Lung (tissue), 12 donors: ENCODE data around the gene B3GALT6. TPM values are rescaled to one million over a fixed set of nuclear protein-coding genes. Genes with fewer than 3 reads are reported as not detected.

Experiments
- ATAC-seq: fragments of 200-7000 bp; cut with Tn5 transposase; one replicate; pipeline ENCODE4 v1.9.1; 2020; ENCODE audit warnings: moderate number of reproducible peaks; ENCODE audit not compliant: insufficient read depth, low FRiP score
- DNase-seq, 3 donors: peaks; one replicate each; pipeline ENCODE4 v3.0.0-alpha.2; 2013 to 2017
- H3K27ac ChIP-seq, 2 donors: one replicate each; pipeline ENCODE4 v1.5.1; 2013; ENCODE audit warnings: mild to moderate bottlenecking in 2 of 2, moderate library complexity in 2 of 2, control low read depth in 1 of 2, inconsistent platforms in 1 of 2, low read depth in 1 of 2, low read length in 1 of 2
- H3K27me3 ChIP-seq, 3 donors: one replicate each; pipeline ENCODE4 v1.5.1; 2013; ENCODE audit warnings: low read length in 2 of 3; ENCODE audit not compliant: control insufficient read depth in 3 of 3, insufficient read depth in 3 of 3
- H3K36me3 ChIP-seq, 4 donors: one replicate each; pipeline ENCODE4 v1.5.1; 2013; ENCODE audit warnings: low read length in 4 of 4, mild to moderate bottlenecking in 1 of 4, moderate library complexity in 1 of 4; ENCODE audit not compliant: control insufficient read depth in 4 of 4, insufficient read depth in 4 of 4
- H3K4me1 ChIP-seq, 5 donors: one replicate each; pipeline ENCODE4 v1.5.1; 2013; ENCODE audit warnings: low read length in 5 of 5, mild to moderate bottlenecking in 2 of 5, moderate library complexity in 1 of 5; ENCODE audit not compliant: control insufficient read depth in 5 of 5, insufficient read depth in 5 of 5
- H3K4me3 ChIP-seq: one replicate; pipeline ENCODE4 v1.5.1; 2013; ENCODE audit warnings: mild to moderate bottlenecking, control low read depth, moderate library complexity
- H3K9ac ChIP-seq, 2 donors: one replicate each; pipeline ENCODE4 v1.5.1; 2013; ENCODE audit warnings: low read length in 2 of 2, control low read depth in 1 of 2; ENCODE audit not compliant: insufficient read depth in 1 of 2
- H3K9me3 ChIP-seq, 4 donors: one replicate each; pipeline ENCODE4 v1.5.1; 2013; ENCODE audit warnings: low read length in 3 of 4, mild to moderate bottlenecking in 1 of 4, moderate library complexity in 1 of 4; ENCODE audit not compliant: control insufficient read depth in 4 of 4, insufficient read depth in 3 of 4
- CTCF ChIP-seq: IDR thresholded peaks from 2 replicates; pipeline ENCODE4 v1.5.1; 2012; ENCODE audit warnings: mild to moderate bottlenecking; ENCODE audit errors: control extremely low read depth, extremely low read depth
- WGBS, 2 donors: extraction: QIAGEN DNeasy Blood & Tissue Kit; methylation state at CpG; one replicate each; pipeline ENCODE4 v1.1.7; 2013; 5-methylcytosine and 5-hydroxymethylcytosine counted together
- polyA plus RNA-seq, 2 donors: library from polyadenylated mRNA; stranded (reverse); fragments of 200-250 nt; gene quantifications; one replicate each; pipeline ENCODE4 v1.2.1, GENCODE V29; 2013
- total RNA-seq, 2 donors: library from RNA; depleted of rRNA in 1 of 2; stranded (reverse); fragments of >200 nt in 1 of 2; gene quantifications; one replicate each; pipeline ENCODE4 v1.2.1, GENCODE V29; 2014 to 2021
- donor health status: control.
- donor health status: control.
- donor health status: Bipolar disorder and iron deficiency.
- donor health status: healthy.
- donor health status: DM: yes; HTN: yes; CAD: no.

The B3GALT6 gene
- total and polyA plus RNA-seq, 4 donors: 7.0 to 28.3 (median 15.8) TPM

DNA sequence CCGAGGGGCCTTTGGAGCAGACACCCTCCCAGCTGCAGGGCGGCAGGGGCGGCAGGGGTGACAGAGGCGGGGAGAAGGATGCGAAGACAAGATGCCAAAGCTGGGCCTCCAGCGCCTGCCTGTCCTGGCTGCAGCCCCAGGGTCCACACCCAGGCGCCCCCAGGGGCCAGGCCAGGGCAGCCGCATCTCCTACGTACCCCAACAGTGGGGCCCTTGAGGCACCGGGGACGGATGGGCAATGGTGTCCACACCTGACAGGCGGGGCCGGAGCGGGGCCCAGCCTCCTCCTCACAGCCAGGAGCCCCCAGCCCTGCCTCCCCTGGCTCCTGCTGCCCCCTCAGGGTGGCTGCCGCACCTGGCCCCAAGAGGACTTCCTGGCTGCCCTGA lies 7.2 kb downstream of the B3GALT6 start:
- TF ChIP-seq CTCF: no peak
- Histone ChIP-seq H3K4me3 (no peak overlapping the region), H3K9me3 (peaks cover 0 to 8% (median 0%) of the 10 kb centered on the region in 4 donors), H3K4me1 (peaks cover 0 to 9% (median 0%) of the 10 kb centered on the region in 5 donors), H3K36me3 (peaks cover 0 to 2% (median under 1%) of the 10 kb centered on the region in 4 donors), H3K9ac (no peak overlapping the region), H3K27ac (no peak overlapping the region), H3K27me3 (peaks cover 0 to 27% (median 2%) of the 10 kb centered on the region in 3 donors)
- no peak for DNase-seq
- 64 to 71% methylated on average over 15 of the region's 15 CpGs for WGBS, 2 donors
- ATAC-seq: no peak

- no peak for DNase-seq
- H3K4me1 ChIP-seq: peaks cover 0 to 9% (median 0%) of the 10 kb centered on the region in 5 donors
Measured at GRCh38 chr1:1239614-1240347, 7.7 kb downstream of the B3GALT6 start.

DNA sequence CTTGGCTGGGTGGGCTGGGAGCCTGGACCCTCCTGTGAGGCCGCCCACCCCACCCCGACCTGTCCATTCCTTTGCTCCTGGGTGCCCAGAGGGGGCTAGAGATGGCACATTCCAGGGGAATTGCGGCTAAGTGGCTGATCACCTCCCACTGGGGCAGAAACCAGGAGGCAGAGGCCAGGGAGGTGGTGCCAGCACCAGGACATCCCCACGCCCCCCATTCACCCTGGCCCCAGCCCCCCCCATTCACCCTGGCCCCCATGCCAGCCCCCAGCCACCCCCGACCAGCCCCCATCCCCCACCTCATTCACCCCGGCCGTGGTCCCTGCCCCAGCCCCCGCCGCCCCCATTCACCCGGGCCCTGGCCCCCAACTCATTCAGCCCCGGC lies 8.3 kb downstream of the B3GALT6 start:
- H3K4me1 ChIP-seq: peaks cover 0 to 9% (median 0%) of the 10 kb centered on the region in 5 donors

More at GRCh38 chr1:1239614-1240347, 7.7 kb downstream of the B3GALT6 start:
- Histone ChIP-seq H3K27ac (no peak overlapping the region), H3K9ac (no peak overlapping the region), H3K27me3 (peaks cover 0 to 27% (median 2%) of the 10 kb centered on the region in 3 donors), H3K9me3 (peaks cover 0 to 8% (median 0%) of the 10 kb centered on the region in 4 donors), H3K4me3 (no peak overlapping the region), H3K36me3 (no peaks in the 10 kb centered on the region)
- no peak for TF ChIP-seq CTCF
- no peak for ATAC-seq
- WGBS, 2 donors: 40 to 53% methylated on average over 27 to 30 of the region's 30 CpGs

More for the DNA sequence above, 8.3 kb downstream of the B3GALT6 start:
- H3K9ac ChIP-seq: no peak overlapping the region
- TF ChIP-seq CTCF: no peak
- no peak overlapping the region for H3K27ac ChIP-seq
- peaks cover 0 to 7% (median 0%) of the 10 kb centered on the region in 4 donors for H3K9me3 ChIP-seq
- no peaks in the 10 kb centered on the region for H3K36me3 ChIP-seq
- no peak for ATAC-seq
- peaks cover 0 to 27% (median 3%) of the 10 kb centered on the region in 3 donors for H3K27me3 ChIP-seq
- no peak overlapping the region for H3K4me3 ChIP-seq
- no peak for DNase-seq
- WGBS, 2 donors: 54 to 67% methylated on average over 10 to 11 of the region's 11 CpGs
